T-cell (primary cell): ENCODE measurements around the gene NPAS3. TPM values are rescaled to one million over a fixed set of nuclear protein-coding genes. Genes with fewer than 3 reads are reported as not detected.

Experiments
- ATAC-seq, 4 experiments: fragments of 200-7000 bp in 3 of 4; fragments of 150-1000 bp in 1 of 4; cut with Tn5 transposase; replicated peaks in 1 of 4; 1 replicate in 3 of 4; 2 replicates in 1 of 4; pipeline ENCODE4 v1.10.0; 2021; ENCODE audit warnings: moderate library complexity in 3 of 4, mild to moderate bottlenecking in 2 of 4, moderate number of reproducible peaks in 1 of 4
- CTCF ChIA-PET, 2 donors: fragments of 300-600 bp; sonication (Branson Sonifier 250); formaldehyde crosslinking; loops; one replicate each; lab custom pipeline; 2022; ENCODE audit warnings: antibody characterized with exemption in 2 of 2; lab: Charles Lee
- POLR2A ChIA-PET, 2 donors: fragments of 300-600 bp; sonication (Branson Sonifier 250); formaldehyde crosslinking; loops; one replicate each; lab custom pipeline; 2022; ENCODE audit warnings: antibody characterized with exemption in 2 of 2; lab: Charles Lee
- DNase-seq, 35 experiments: peaks; one replicate each; pipeline versions ENCODE4 v3.0.0 to v3.0.0-alpha.2; 2013 to 2023
- H3K27ac ChIP-seq: one replicate; pipeline ENCODE4 v1.5.1; 2013; ENCODE audit warnings: low read length
- H3K27me3 ChIP-seq, 2 experiments: replicated peaks in 1 of 2; 1 replicate in 1 of 2; 2 replicates in 1 of 2; pipeline versions ENCODE4 v1.6.1 to v1.7.0; 2013; ENCODE audit warnings: low read length in 1 of 2, mixed read lengths in 1 of 2; ENCODE audit not compliant: control insufficient read depth in 2 of 2, insufficient read depth in 2 of 2; ENCODE audit errors: extremely low read depth in 1 of 2
- H3K36me3 ChIP-seq, 2 donors: 1 replicate in 1 of 2; 2 replicates in 1 of 2; pipeline versions ENCODE4 v1.6.1 to v1.7.0; 2013; ENCODE audit warnings: low read length in 1 of 2; ENCODE audit not compliant: control insufficient read depth in 2 of 2, insufficient read depth in 1 of 2; ENCODE audit errors: extremely low read depth in 1 of 2
- H3K4me1 ChIP-seq, 2 experiments: 1 replicate in 1 of 2; 2 replicates in 1 of 2; pipeline versions ENCODE4 v1.6.1 to v1.7.0; 2013; ENCODE audit warnings: low read length in 2 of 2, mixed read lengths in 1 of 2; ENCODE audit not compliant: insufficient read depth in 2 of 2, control insufficient read depth in 1 of 2; ENCODE audit errors: extremely low read depth in 1 of 2
- H3K4me3 ChIP-seq, 2 donors: 1 replicate in 1 of 2; 2 replicates in 1 of 2; pipeline versions ENCODE4 v1.5.1 to v1.7.0; 2013; ENCODE audit warnings: mild to moderate bottlenecking in 2 of 2, low read length in 1 of 2, moderate library complexity in 1 of 2; ENCODE audit not compliant: control insufficient read depth in 1 of 2; ENCODE audit errors: extremely low read depth in 1 of 2
- H3K9me3 ChIP-seq: 2 replicates; pipeline ENCODE4 v1.7.0; 2013
- H3K27ac Mint-ChIP-seq, 2 donors: one replicate each; pipeline ENCODE4 v1.8.0; 2020 to 2021; ENCODE audit warnings: mild to moderate bottlenecking in 2 of 2, mixed read lengths in 2 of 2
- H3K27me3 Mint-ChIP-seq, 2 donors: one replicate each; pipeline ENCODE4 v1.8.0; 2021 to 2022; ENCODE audit warnings: mixed read lengths in 2 of 2
- H3K36me3 Mint-ChIP-seq: one replicate; pipeline ENCODE4 v1.8.0; 2021; ENCODE audit warnings: mixed read lengths
- H3K4me1 Mint-ChIP-seq, 3 donors: one replicate each; pipeline ENCODE4 v1.8.0; 2020 to 2022; ENCODE audit warnings: mixed read lengths in 3 of 3, mild to moderate bottlenecking in 1 of 3
- H3K4me3 Mint-ChIP-seq, 3 donors: one replicate each; pipeline ENCODE4 v1.8.0; 2020 to 2022; ENCODE audit warnings: mild to moderate bottlenecking in 3 of 3, mixed read lengths in 3 of 3, moderate library complexity in 3 of 3
- H3K9me3 Mint-ChIP-seq, 3 donors: one replicate each; pipeline ENCODE4 v1.8.0; 2020 to 2022; ENCODE audit warnings: mixed read lengths in 3 of 3
- WGBS: methylation state at CpG from one replicate; pipeline ENCODE4 v1.1.5; 2013; ENCODE audit warnings: missing lambda C conversion rate; ENCODE audit not compliant: insufficient coverage; 5-methylcytosine and 5-hydroxymethylcytosine counted together
- total RNA-seq, 35 experiments: library from RNA in 6 of 35; stranded (reverse) in 6 of 35; fragments of 120-200 nt in 1 of 35; gene quantifications; one replicate each; pipeline versions ENCODE4 v1.2.1 to v1.2.4 and lab custom pipeline; 2013 to 2026

NPAS3 gene
- total RNA-seq, 5 donors from 2014 or later (not counting 1 experiment from before 2014, with no cell fraction given), result 0.10 TPM; not detected in 4

DNA sequence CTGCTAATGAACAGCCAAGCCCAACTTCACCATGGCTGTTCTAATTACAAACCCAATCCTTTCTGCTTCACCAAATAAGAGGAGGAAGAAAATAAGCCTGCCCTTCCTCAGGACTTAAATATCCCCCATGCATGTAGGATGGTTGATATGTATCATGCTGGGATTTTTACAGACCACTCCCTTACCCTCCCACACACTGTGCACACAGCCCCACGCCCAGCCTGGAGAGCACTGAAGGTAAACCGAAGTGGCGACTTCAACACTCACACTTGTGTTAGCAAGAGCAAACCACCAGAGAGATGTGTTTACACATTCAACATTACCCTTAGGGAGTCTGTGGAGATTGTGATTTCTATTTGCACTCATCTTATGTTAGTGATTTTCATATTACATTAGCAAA, 771.0 kb downstream of the NPAS3 start:
- no peaks in the 10 kb centered on the region for H3K9me3 Mint-ChIP-seq
- CTCF ChIA-PET, result no interaction called here
- no peak for ATAC-seq
- POLR2A ChIA-PET, result no interaction called here
- Histone ChIP-seq H3K4me1 (no peaks in the 10 kb centered on the region), H3K27me3 (no peaks in the 10 kb centered on the region), H3K9me3 (no peaks in the 10 kb centered on the region), H3K36me3 (no peaks in the 10 kb centered on the region), H3K4me3 (no peak overlapping the region), H3K27ac (no peak overlapping the region)
- WGBS, result no CpG with 5 or more reads among the region's 3 CpGs
- no peak overlapping the region for H3K27ac Mint-ChIP-seq
- no peak overlapping the region for H3K4me3 Mint-ChIP-seq
- DNase-seq, result no peak
- H3K4me1 Mint-ChIP-seq, result no peaks in the 10 kb centered on the region
- peaks cover 0 to 11% of the 10 kb centered on the region in 2 donors for H3K27me3 Mint-ChIP-seq
- H3K36me3 Mint-ChIP-seq, result no peaks in the 10 kb centered on the region

DNA sequence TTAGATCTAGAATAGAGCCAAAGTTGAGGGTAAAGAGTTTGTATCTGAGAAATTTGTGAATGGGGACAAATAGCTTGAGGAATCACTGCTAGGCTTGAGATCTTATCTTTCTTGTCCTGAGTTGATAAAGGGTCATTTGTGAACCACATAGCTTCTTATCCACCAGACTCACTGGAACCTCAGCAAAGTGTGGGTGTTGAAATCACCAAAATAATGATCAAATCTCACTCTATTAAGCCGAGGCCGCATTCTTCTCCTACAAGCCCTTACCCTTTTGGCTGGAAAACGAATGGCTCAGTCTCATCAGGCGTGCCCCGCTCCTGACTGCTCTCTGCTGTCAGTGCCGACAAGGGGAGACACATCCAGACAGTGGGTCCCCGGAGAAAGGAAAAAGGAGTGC, 771.6 kb downstream of the NPAS3 start:
- H3K27me3 Mint-ChIP-seq, result peaks cover 0 to 7% of the 10 kb centered on the region in 2 donors
- POLR2A ChIA-PET, result no interaction called here
- H3K4me3 Mint-ChIP-seq, result no peak overlapping the region
- H3K4me1 Mint-ChIP-seq, result no peaks in the 10 kb centered on the region
- no peak for ATAC-seq
- H3K27ac Mint-ChIP-seq, result no peak overlapping the region
- no peaks in the 10 kb centered on the region for H3K9me3 ChIP-seq
- CTCF ChIA-PET, result no interaction called here
- no peaks in the 10 kb centered on the region for H3K36me3 ChIP-seq
- H3K27ac ChIP-seq, result no peak overlapping the region
- WGBS, result 88% methylated on average over 7 of the region's 7 CpGs
- H3K36me3 Mint-ChIP-seq, result no peaks in the 10 kb centered on the region
- H3K27me3 ChIP-seq, result no peaks in the 10 kb centered on the region
- DNase-seq, result no peak
- no peak overlapping the region for H3K4me3 ChIP-seq
- H3K9me3 Mint-ChIP-seq, result no peaks in the 10 kb centered on the region
- H3K4me1 ChIP-seq, result no peaks in the 10 kb centered on the region

DNA sequence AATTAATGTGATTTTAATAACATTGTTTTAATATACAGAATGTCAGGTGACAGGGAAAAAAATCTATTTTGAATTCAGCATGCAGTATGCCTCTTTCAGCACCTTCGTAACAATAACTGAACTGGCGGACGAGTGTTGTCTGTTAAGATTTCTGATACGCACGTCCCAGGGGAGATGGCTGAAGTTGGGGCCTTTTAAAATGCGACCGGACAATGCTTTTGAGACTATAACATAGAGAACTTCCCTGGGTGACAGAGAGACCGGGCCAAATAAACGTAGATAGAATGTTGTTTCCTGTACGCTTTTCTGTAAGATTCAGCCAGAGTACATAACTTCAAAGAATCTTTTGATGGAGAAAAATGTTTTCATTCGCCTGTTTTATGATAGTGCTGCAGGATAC, 772.5 kb downstream of the NPAS3 start:
- no peak for DNase-seq
- Histone ChIP-seq H3K27ac (no peak overlapping the region), H3K4me3 (no peak overlapping the region), H3K27me3 (no peaks in the 10 kb centered on the region), H3K9me3 (no peaks in the 10 kb centered on the region), H3K36me3 (no peaks in the 10 kb centered on the region), H3K4me1 (no peaks in the 10 kb centered on the region)
- Mint-ChIP-seq H3K4me1 (no peaks in the 10 kb centered on the region), H3K36me3 (no peaks in the 10 kb centered on the region), H3K9me3 (peaks cover 0 to 2% (median 0%) of the 10 kb centered on the region in 3 donors), H3K27ac (no peak overlapping the region), H3K4me3 (no peak overlapping the region), H3K27me3 (no peaks in the 10 kb centered on the region)
- no peak for ATAC-seq
- 80% methylated on average over 6 of the region's 11 CpGs for WGBS
- ChIA-PET POLR2A (no interaction called here), CTCF (no interaction called here)

DNA sequence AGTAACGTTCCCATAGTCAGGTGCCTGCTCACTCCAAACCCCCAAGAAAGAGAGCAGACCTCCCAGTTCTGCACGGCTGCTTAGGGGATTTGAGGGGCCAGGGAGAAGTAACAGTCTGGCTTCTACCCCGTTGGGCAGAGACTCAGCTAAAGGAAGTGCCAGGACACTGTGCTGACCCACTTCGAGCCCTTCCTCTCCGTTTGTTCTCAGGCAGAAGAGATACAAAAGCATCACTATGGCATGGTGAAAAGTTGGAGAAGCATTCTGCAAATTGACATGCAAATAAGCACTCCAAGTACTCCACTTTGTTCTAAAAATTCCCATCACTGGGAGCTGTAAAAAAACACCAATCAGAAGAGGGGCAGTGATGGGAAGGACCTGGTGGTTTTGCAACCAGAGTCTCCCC, 773.1 kb downstream of the NPAS3 start:
- Histone ChIP-seq H3K4me3 (no peak overlapping the region), H3K36me3 (no peaks in the 10 kb centered on the region), H3K27ac (no peak overlapping the region), H3K9me3 (no peaks in the 10 kb centered on the region), H3K27me3 (no peaks in the 10 kb centered on the region), H3K4me1 (no peaks in the 10 kb centered on the region)
- Mint-ChIP-seq H3K9me3 (peaks cover 0 to 4% (median 0%) of the 10 kb centered on the region in 3 donors), H3K27ac (no peak overlapping the region), H3K27me3 (peaks cover 0 to 2% of the 10 kb centered on the region in 2 donors), H3K36me3 (no peaks in the 10 kb centered on the region), H3K4me1 (no peaks in the 10 kb centered on the region), H3K4me3 (no peak overlapping the region)
- no peak for ATAC-seq
- CTCF ChIA-PET, result no interaction called here
- POLR2A ChIA-PET, result no interaction called here
- WGBS, result 61% methylated on average over 2 of the region's 5 CpGs
- no peak for DNase-seq

DNA sequence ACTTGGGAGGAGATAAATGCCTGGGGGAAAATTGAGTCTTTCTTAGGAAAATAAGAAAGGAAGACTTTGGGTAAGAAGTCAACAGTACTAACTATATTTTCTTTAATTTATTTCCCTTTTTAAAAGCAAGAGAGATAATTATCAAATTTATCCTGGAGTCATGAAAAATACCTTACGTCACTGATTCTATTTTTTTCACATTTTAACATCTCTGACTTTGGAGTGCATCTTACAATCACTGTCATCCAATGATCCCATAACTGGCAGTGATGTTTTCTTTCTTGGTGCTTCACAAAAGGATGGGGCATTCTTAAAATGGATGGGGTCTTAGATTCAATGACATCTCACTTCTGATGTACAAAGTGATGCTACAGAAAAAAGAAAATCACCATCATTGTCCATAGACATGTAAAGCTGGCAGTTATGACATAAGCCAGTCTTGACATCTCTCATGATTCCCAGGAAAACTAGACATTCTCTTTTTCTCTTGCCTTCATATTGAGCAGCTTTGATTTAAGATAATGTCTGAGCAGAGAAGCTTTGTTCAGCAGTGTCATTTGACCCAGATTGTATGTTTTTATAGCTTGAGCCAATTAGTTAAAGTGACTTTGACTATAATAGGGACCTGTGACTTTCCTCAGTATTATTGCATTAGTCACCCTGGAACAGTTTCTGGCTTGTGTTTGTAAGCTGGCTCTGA, 776.0 kb downstream of the NPAS3 start:
- no peaks in the 10 kb centered on the region for H3K27me3 ChIP-seq
- Mint-ChIP-seq H3K36me3 (no peaks in the 10 kb centered on the region), H3K27me3 (peaks cover 0 to 8% of the 10 kb centered on the region in 2 donors), H3K9me3 (peaks cover 0 to 4% (median 0%) of the 10 kb centered on the region in 3 donors), H3K4me3 (no peak overlapping the region), H3K27ac (no peak overlapping the region), H3K4me1 (no peaks in the 10 kb centered on the region)
- H3K4me3 ChIP-seq, result no peak overlapping the region
- H3K36me3 ChIP-seq, result no peaks in the 10 kb centered on the region
- DNase-seq (no peak), ATAC-seq (no peak)
- no peaks in the 10 kb centered on the region for H3K9me3 ChIP-seq
- CTCF ChIA-PET, result no interaction called here
- H3K27ac ChIP-seq, result no peak overlapping the region
- no peaks in the 10 kb centered on the region for H3K4me1 ChIP-seq
- POLR2A ChIA-PET, result no interaction called here
- no CpG with 5 or more reads among the region's 1 CpG for WGBS

DNA sequence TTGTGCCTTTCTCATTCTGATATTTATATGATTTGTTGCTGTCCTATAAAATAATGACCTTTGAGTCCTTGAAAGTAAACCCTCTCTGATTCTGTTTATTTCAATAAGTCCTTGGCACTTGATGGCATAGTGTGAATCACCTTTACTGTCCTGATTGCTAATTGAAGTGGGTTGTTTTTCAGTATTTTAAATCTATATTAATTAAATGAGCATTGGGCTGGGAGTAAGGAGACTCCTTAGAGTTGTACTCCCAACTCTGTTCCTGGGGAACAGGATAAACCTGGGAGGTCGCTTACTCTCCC, 776.5 kb downstream of the NPAS3 start:
- H3K27ac ChIP-seq, result no peak overlapping the region
- no peak overlapping the region for H3K4me3 ChIP-seq
- H3K9me3 ChIP-seq, result no peaks in the 10 kb centered on the region
- no peaks in the 10 kb centered on the region for H3K4me1 Mint-ChIP-seq
- H3K27me3 Mint-ChIP-seq, result peaks cover 0 to 8% of the 10 kb centered on the region in 2 donors
- ChIA-PET CTCF (no interaction called here), POLR2A (no interaction called here)
- no CpG with 5 or more reads among the region's 1 CpG for WGBS
- peaks cover 0 to 4% (median 0%) of the 10 kb centered on the region in 3 donors for H3K9me3 Mint-ChIP-seq
- no peak overlapping the region for H3K27ac Mint-ChIP-seq
- no peak for ATAC-seq
- no peaks in the 10 kb centered on the region for H3K36me3 Mint-ChIP-seq
- no peak overlapping the region for H3K4me3 Mint-ChIP-seq
- H3K4me1 ChIP-seq, result no peaks in the 10 kb centered on the region
- no peaks in the 10 kb centered on the region for H3K36me3 ChIP-seq
- H3K27me3 ChIP-seq, result no peaks in the 10 kb centered on the region
- no peak for DNase-seq
